ENCODE measurements around the gene DNAJC4. TPM values are rescaled to one million over a fixed set of nuclear protein-coding genes. Genes with fewer than 3 reads are reported as not detected.

The DNAJC4 gene
- total RNA-seq, 4 donors from 2014 or later = 13.8 to 30.0 (median 18.9) TPM

DNA sequence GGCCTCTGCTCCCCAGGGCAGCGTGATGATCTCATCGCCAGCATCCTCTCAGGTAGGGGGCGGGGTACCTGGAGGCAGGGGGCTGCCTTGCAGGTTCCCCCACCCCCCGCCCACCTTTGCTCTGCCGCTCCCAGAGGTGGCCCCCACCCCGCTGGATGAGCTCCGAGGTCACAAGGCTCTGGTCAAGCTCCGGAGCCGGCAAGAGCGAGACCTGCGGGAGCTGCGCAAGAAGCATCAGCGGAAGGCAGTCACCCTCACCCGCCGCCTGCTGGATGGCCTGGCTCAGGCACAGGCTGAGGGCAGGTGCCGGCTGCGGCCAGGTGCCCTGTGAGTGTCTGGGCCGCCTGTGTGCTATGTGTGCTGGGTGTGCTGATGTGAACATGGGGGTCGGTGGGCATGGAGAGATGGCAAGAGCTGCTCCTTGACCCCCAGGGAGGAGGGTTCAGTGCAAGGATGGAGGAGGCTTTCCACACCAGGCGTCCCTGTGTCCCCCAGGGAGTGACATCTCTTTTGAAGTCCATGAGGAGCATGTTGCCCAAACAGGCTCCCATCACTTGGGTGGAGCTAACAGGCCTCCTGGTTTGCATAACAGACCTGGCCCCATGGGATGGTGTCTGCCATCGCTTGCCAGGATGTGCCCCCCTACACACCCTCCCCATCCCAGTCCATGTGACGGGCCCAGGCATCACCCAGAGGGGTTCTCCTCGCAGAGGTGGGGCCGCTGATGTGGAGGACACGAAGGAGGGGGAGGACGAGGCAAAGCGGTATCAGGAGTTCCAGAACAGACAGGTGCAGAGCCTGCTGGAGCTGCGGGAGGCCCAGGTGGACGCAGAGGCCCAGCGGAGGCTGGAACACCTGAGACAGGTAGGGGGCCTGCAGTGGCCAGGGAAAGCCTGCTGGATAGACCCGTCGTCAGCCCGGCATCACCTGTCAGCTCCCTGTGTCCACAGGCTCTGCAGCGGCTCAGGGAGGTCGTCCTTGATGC is 35.1 kb downstream of the DNAJC4 start:
- Histone ChIP-seq H3K4me1 (peaks cover 14 to 16% of the 10 kb centered on the region in 2 donors), H3K27me3 (no peaks in the 10 kb centered on the region), H3K27ac (no peak overlapping the region), H3K9me3 (no peaks in the 10 kb centered on the region), H3K36me3 (peaks cover 0 to 24% of the 10 kb centered on the region in 2 donors), H3K4me3 (no peak overlapping the region)
- ATAC-seq (no peak), DNase-seq (no peak)
- in situ Hi-C loops (cut with MboI; ENCODE audit: low sequenced_read_pairs in 4 of 4) (no loop called here), intact Hi-C loops (cut with DNase I; ENCODE audit: low total_unique reads) (no loop called here)
- TF ChIP-seq POLR2A (IDR thresholded peaks at IDR 0.05) = no peak
- TF ChIP-seq, protein P1, sequence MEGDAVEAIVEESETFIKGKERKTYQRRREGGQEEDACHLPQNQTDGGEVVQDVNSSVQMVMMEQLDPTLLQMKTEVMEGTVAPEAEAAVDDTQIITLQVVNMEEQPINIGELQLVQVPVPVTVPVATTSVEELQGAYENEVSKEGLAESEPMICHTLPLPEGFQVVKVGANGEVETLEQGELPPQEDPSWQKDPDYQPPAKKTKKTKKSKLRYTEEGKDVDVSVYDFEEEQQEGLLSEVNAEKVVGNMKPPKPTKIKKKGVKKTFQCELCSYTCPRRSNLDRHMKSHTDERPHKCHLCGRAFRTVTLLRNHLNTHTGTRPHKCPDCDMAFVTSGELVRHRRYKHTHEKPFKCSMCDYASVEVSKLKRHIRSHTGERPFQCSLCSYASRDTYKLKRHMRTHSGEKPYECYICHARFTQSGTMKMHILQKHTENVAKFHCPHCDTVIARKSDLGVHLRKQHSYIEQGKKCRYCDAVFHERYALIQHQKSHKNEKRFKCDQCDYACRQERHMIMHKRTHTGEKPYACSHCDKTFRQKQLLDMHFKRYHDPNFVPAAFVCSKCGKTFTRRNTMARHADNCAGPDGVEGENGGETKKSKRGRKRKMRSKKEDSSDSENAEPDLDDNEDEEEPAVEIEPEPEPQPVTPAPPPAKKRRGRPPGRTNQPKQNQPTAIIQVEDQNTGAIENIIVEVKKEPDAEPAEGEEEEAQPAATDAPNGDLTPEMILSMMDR (IDR thresholded peaks at IDR 0.05 in 4 of 5, conservative IDR thresholded peaks at IDR 0.05 in 1 of 5) = no peak

DNA sequence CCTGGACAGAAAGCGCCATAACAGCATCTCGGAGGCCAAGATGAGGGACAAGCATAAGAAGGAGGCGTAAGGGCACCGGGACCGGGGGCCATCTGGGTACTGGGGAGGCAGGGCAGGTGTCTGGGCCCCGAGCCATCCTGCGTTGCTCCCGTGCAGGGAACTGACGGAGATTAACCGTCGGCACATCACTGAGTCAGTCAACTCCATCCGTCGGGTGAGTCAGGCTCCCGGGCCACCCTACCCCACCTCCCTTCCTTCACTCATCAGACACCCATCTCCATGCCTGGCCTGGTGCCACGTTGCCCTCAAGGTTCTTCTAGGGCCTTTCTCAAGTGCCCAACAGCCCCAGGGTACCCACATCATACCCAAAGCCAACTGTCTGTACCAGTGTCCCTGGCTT is 36.0 kb downstream of the DNAJC4 start:
- ATAC-seq = no peak
- intact Hi-C loops (cut with DNase I; ENCODE audit: low total_unique reads) (no loop called here), in situ Hi-C loops (cut with MboI; ENCODE audit: low sequenced_read_pairs in 4 of 4) (no loop called here)
- Histone ChIP-seq H3K27me3 (no peaks in the 10 kb centered on the region), H3K4me1 (peaks cover 14 to 16% of the 10 kb centered on the region in 2 donors), H3K27ac (no peak overlapping the region), H3K4me3 (no peak overlapping the region), H3K9me3 (no peaks in the 10 kb centered on the region), H3K36me3 (peaks cover 0 to 24% of the 10 kb centered on the region in 2 donors)
- no peak for DNase-seq
- TF ChIP-seq, protein P1 (IDR thresholded peaks at IDR 0.05 in 4 of 5, conservative IDR thresholded peaks at IDR 0.05 in 1 of 5) = no peak
- TF ChIP-seq POLR2A (IDR thresholded peaks at IDR 0.05) = no peak

DNA sequence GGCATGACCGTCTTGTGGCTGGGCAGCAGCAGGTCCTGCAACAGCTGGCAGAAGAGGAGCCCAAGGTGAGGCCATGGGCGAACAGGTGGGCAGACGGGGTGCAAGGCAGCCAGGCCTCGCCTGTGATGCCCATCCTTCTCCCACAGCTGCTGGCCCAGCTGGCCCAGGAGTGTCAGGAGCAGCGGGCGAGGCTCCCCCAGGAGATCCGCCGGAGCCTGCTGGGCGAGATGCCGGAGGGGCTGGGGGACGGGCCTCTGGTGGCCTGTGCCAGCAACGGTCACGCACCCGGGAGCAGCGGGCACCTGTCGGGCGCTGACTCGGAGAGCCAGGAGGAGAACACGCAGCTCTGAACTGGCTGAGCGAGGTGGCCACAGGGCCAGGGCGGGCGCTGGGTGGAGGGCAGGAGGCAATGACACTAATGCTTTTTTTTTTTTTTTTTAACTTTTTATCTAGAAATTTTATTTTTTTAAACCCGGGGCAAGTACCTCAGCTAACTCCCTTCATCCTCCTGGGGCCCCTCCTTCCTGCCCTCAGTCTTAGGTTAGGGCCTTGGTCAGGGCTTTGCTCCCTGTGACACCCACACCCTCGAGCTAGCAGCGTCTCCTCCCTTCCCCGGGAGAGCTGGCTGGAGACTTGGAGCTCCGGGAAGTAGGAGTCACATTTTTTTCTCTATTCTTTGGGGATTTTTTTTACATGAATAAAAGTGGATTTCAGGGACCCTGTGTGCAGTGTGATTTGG is 37.0 kb downstream of the DNAJC4 start:
- H3K36me3 ChIP-seq = peaks cover 0 to 24% of the 10 kb centered on the region in 2 donors
- no peak for ATAC-seq
- H3K4me3 ChIP-seq = no peak overlapping the region
- no peaks in the 10 kb centered on the region for H3K27me3 ChIP-seq
- in situ Hi-C loops (cut with MboI; ENCODE audit: low sequenced_read_pairs in 4 of 4) = no loop called here
- H3K9me3 ChIP-seq = no peaks in the 10 kb centered on the region
- H3K27ac ChIP-seq = peak overlapping the region; percentile 94 to 99 (median 98)
- TF ChIP-seq, protein P1 (IDR thresholded peaks at IDR 0.05 in 4 of 5, conservative IDR thresholded peaks at IDR 0.05 in 1 of 5) = no peak
- no peak for TF ChIP-seq POLR2A (IDR thresholded peaks at IDR 0.05)
- DNase-seq = no peak
- intact Hi-C loops (cut with DNase I; ENCODE audit: low total_unique reads) = no loop called here
- H3K4me1 ChIP-seq = peaks cover 21 to 22% of the 10 kb centered on the region in 2 donors

DNA sequence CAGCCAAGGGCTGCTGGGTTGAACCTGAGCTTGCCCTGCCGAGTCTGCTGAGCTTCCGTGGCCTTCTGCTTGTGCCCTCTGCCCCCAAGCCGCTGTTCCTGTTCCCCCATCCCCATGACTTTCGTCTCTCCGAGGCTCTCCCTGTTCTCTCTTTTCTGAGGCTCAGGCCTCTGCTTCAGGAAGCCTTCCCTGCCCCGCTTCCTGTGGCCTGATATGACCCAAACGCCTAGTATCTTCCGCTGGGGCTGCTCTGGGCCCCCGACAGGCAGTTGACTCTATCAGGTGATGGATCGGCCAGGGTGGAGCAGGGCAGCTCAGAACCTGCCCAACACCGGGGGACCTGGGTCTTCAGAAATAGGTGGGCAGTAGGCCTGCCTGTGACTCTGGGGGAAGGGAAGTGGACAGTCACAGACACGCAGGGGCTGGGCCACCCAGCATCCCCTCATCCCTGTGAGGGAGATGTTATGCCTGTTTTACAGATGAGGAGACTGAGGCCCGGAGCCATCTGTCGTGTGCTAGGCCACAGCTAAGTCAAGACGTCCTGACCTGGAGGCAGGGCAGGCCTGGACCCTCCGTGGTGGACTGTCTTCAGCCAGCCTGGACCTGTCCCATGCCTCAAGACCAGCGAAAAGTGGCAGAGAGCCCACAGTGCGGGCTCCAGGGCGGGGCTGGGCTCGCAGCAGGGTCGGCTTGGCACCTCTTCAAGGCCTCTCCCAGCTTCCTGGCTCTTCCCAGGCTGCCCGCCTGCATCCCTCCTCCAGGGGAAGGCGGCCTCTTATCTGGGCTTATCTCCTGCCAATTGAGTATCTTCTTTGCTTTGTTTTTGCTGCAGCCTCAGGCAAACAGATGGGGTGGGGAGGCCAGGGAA is 37.9 kb downstream of the DNAJC4 start:
- Histone ChIP-seq H3K27ac (peak overlapping the region; percentile 94 to 99 (median 98)), H3K4me3 (peak overlapping the region; percentile 82 to 98 (median 92)), H3K36me3 (peaks cover 0 to 15% of the 10 kb centered on the region in 2 donors), H3K9me3 (no peaks in the 10 kb centered on the region), H3K4me1 (peaks cover 22% of the 10 kb centered on the region in 2 donors), H3K27me3 (no peaks in the 10 kb centered on the region)
- ATAC-seq = no peak
- peak in 1 of 2 donors; percentile 44 for DNase-seq
- intact Hi-C loops (cut with DNase I; ENCODE audit: low total_unique reads) (no loop called here), in situ Hi-C loops (cut with MboI; ENCODE audit: low sequenced_read_pairs in 4 of 4) (no loop called here)
- TF ChIP-seq, protein P1 (IDR thresholded peaks at IDR 0.05 in 4 of 5, conservative IDR thresholded peaks at IDR 0.05 in 1 of 5) = no peak
- TF ChIP-seq POLR2A (IDR thresholded peaks at IDR 0.05) = no peak
